ENCODE data around the gene CSNK1G1. TPM values are rescaled to one million over a fixed set of nuclear protein-coding genes. Genes with fewer than 3 reads are reported as not detected.

Gene CSNK1G1
- total RNA-seq, 1 donor from 2014 or later, result 19.9 TPM

GRCh38 chr15:64251121-64251520 is 104.9 kb downstream of the CSNK1G1 start:
- peaks cover 18% of the 10 kb centered on the region for H3K4me1 Mint-ChIP-seq (ENCODE audit: unreplicated experiment)
- DNase-seq (ENCODE audit: extremely low spot score, unreplicated experiment), result no peak
- H3K9me3 Mint-ChIP-seq, result no peaks in the 10 kb centered on the region
- no peak overlapping the region for H3K4me3 Mint-ChIP-seq
- H3K27ac Mint-ChIP-seq, result no peak overlapping the region
- H3K27me3 Mint-ChIP-seq, result no peaks in the 10 kb centered on the region
- peaks cover 2% of the 10 kb centered on the region for H3K36me3 Mint-ChIP-seq
- no peak for TF ChIP-seq CTCF (conservative IDR thresholded peaks at IDR 0.05)

GRCh38 chr15:64249883-64250575 is 105.9 kb downstream of the CSNK1G1 start:
- H3K36me3 Mint-ChIP-seq, result peaks cover 2% of the 10 kb centered on the region
- peaks cover 1% of the 10 kb centered on the region for H3K9me3 Mint-ChIP-seq
- H3K27ac Mint-ChIP-seq, result peak overlapping the region; percentile 59
- TF ChIP-seq CTCF (conservative IDR thresholded peaks at IDR 0.05), result no peak
- peaks cover 18% of the 10 kb centered on the region for H3K4me1 Mint-ChIP-seq (ENCODE audit: unreplicated experiment)
- H3K4me3 Mint-ChIP-seq, result no peak overlapping the region
- H3K27me3 Mint-ChIP-seq, result no peaks in the 10 kb centered on the region
- DNase-seq (ENCODE audit: extremely low spot score, unreplicated experiment), result no peak

DNA sequence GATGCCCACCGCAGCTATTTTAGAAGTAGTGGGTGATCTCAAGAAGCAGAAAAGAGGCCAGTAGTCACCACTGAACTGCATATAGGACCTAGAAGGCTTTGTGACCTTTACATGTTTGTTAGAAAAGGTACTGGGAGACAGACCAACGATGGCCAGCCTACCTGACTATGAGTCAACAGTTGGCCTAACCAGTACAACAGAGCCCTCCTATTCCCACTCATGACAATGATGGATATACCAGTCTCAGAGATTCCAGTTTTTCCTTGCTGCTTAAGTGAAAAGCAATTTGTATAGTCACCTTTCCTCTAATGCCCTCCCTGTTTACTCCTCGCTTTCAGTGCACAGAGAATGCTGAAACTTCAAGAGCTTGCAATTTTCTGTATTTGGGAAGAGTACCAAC is 106.6 kb downstream of the CSNK1G1 start:
- H3K4me3 Mint-ChIP-seq, result peak overlapping the region; percentile 26
- H3K27me3 Mint-ChIP-seq, result no peaks in the 10 kb centered on the region
- DNase-seq (ENCODE audit: extremely low spot score, unreplicated experiment), result no peak
- peaks cover 18% of the 10 kb centered on the region for H3K4me1 Mint-ChIP-seq (ENCODE audit: unreplicated experiment)
- TF ChIP-seq CTCF (conservative IDR thresholded peaks at IDR 0.05), result no peak
- H3K27ac Mint-ChIP-seq, result peak overlapping the region; percentile 59
- peaks cover 4% of the 10 kb centered on the region for H3K36me3 Mint-ChIP-seq
- H3K9me3 Mint-ChIP-seq, result peaks cover 7% of the 10 kb centered on the region

- peaks cover 18% of the 10 kb centered on the region for H3K4me1 Mint-ChIP-seq (ENCODE audit: unreplicated experiment)
- no peaks in the 10 kb centered on the region for H3K27me3 Mint-ChIP-seq
- DNase-seq (ENCODE audit: extremely low spot score, unreplicated experiment), result no peak
- H3K36me3 Mint-ChIP-seq, result peaks cover 4% of the 10 kb centered on the region
- H3K4me3 Mint-ChIP-seq, result no peak overlapping the region
- peaks cover 7% of the 10 kb centered on the region for H3K9me3 Mint-ChIP-seq
- TF ChIP-seq CTCF (conservative IDR thresholded peaks at IDR 0.05), result no peak
- peak overlapping the region; percentile 73 for H3K27ac Mint-ChIP-seq
These were observed 107.9 kb downstream of the CSNK1G1 start for GRCh38 chr15:64247906-64248541.

DNA sequence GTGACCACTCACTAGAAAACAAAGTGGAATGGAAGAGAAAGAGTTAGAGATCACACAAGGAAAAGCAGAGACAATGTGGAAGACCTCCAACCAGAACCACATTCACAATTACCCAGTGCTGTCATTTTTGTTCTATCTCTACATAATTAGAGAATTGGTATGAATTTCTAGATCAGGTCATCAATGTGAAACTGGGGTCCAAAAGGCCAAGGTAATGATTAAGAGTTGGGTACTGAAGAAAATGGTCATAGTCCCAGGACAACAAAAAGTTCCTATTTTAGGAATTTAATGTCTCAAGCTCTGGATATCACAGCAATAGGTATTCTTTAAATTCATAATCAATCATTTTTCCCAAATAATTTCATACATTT is 108.5 kb downstream of the CSNK1G1 start:
- H3K27me3 Mint-ChIP-seq, result no peaks in the 10 kb centered on the region
- no peak overlapping the region for H3K4me3 Mint-ChIP-seq
- no peak for DNase-seq (ENCODE audit: extremely low spot score, unreplicated experiment)
- H3K36me3 Mint-ChIP-seq, result peaks cover 4% of the 10 kb centered on the region
- peaks cover 18% of the 10 kb centered on the region for H3K4me1 Mint-ChIP-seq (ENCODE audit: unreplicated experiment)
- no peak for TF ChIP-seq CTCF (conservative IDR thresholded peaks at IDR 0.05)
- H3K27ac Mint-ChIP-seq, result peak overlapping the region; percentile 73
- H3K9me3 Mint-ChIP-seq, result peaks cover 7% of the 10 kb centered on the region

Data from type B pancreatic cell (in vitro differentiated cells).